NK-92 (cell line): ENCODE measurements around the gene SHD.
A peak's percentile ranks its signal among the peaks of the same experiment; 100 is the strongest.
"Not testable (repeated sequence)": the region's sequence is repeated elsewhere in the genome, so short reads cannot be mapped to it uniquely, and the experiment has no call there.

ENCODE experiments used
- DNase-seq: peaks from one replicate; lab custom pipeline; 2025; ENCODE audit not compliant: unreplicated experiment; lab: John Stamatoyannopoulos, UW

SHD gene

GRCh38 chr19:4278419-4279266, at the start of gene SHD:
Gene SHD, plus strand, starts transcription at chr19:4279266. Its CDS starts 798 bp downstream, at chr19:4280064.
- no peak for DNase-seq

DNA sequence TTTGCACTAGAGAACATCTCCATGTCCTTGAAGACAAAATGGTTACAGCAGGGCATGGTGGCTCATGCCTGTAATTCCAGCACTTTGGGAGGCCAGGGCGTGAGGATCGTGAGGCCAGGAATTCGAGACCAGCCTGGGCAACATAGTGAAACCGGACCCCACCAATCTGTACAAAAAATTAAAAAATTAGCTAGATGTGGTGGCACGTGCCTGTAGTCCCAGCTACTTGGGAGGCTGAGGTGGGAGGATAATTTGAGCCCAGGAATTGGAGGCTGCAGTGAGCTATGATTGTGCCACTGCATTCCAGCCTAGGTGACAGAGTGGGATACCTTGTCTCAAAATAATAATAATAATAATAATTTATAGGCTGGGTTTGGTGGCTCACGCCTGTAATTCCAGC, 48.8 kb upstream of the SHD start:
- not testable (repeated sequence) for DNase-seq

GRCh38 chr19:4231521-4231920, 47.5 kb upstream of the SHD start:
- not testable (repeated sequence) for DNase-seq

- DNase-seq: not testable (repeated sequence)
These were observed 46.9 kb upstream of the SHD start for GRCh38 chr19:4232139-4232538.

GRCh38 chr19:4232614-4233281, 46.3 kb upstream of the SHD start:
- DNase-seq: no peak

DNA sequence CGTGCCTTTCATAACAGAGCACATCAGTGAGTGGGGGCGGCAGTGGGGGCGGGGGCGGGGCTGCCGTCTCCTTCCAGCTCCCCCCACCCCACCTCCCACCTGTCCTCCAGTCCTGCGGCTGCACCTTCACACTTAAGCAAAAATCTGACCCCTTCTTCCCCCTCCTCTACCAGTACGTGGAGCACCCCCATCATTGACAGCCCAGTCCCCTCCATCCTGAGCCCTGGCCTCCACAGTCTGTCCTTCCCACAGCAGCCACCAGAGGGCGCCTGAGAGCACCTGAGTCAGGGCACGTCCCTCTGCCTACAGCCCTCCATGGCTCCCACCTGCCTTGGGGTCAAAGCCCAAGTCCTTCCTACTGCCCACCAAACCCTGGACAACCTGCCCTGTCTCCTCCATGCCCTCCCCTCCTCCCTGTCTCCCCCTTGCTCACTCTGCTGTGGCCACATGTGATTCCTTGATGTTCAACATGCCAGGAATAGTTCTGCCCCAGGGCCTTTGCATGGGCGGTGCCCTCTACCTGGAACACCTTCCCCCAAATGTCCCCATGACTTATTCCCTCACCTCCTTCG, 45.7 kb upstream of the SHD start:
- DNase-seq: no peak

DNA sequence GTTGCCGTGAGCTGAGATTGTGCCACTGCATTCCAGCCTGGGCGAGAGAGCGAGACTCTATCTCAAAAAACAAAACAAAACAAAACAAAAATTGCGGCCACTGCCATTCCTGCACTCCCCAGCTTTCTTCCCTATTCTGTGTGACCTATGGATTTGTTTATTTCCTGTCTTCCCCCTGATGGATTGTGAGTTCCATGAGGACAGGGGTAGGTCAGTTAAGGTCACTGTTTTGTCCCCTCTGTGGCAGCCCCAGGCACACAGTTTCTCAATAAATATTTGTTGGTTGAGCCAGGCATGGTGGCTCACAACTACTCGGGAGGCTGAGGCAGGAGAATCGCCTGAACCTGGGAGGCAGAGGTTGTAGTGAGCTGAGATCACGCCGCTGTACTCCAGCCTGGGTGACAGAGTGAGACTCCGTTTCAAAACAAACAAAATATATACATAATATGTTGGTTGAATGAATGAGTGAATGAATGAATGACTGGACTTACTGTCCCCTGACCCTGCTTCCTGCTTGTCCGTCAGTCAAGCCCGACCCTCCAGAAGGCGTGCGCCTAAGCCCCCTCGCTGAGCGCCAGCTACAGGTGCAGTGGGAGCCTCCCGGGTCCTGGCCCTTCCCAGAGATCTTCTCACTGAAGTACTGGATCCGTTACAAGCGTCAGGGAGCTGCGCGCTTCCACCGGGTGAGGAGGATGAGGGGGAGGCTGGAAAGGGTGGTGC, 44.8 kb upstream of the SHD start:
- DNase-seq: no peak

DNA sequence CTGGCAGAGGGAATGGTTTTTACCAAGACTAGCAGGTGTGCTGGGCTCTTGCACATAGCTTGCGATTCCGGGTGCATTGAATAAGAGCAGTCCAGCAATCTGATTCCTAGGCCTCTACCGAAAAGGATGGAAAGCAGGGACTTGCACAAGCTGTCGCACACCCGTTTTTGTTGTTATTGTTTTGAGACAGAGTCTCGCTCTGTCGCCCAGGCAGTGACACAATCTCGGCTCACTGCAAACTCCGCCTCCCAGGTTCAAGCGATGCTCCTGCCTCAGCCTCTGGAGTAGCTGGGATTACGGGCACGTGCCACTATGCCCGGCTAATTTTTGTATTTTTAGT, 44.2 kb upstream of the SHD start:
- DNase-seq: no peak

DNA sequence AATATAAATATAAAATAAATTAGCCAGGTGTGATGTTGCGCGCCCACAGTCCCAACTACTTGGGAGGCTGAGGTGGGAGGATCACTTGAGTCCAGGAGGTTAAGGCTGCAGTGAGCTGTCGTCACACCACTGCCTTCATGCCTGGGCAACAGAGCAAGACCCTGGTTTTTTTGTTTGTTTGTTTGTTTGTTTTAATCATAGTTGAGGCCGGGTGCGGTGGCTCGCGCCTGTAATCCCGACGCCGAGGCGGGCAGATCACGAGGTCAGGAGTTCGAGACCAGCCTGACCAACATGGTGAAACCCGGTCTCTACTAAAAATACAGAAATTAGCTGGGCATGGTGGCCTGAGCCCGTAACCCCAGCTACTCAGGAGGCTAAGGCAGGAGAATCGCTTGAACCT, 41.6 kb upstream of the SHD start:
- not testable (repeated sequence) for DNase-seq

DNA sequence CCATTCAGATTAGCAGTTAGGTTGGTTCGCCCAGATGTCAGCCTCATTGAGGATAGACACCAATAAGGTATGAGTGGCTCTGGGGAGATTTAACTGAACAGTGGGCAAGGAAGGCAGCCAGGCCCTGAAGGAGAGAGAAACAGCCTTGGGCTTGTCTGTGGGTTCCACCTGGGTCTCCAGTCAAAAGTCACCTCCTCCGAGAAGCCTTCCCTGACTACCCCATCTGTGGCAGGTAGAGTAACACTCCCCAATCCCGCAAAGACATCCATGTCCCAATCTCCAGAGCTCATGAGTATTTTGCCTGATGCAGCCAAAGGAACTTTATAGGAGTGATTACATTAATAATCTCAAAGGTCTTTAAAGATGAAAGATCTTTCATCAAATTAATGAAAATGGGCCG, 40.2 kb upstream of the SHD start:
- no peak for DNase-seq

GRCh38 chr19:4241824-4242430, 37.1 kb upstream of the SHD start:
- no peak for DNase-seq

DNA sequence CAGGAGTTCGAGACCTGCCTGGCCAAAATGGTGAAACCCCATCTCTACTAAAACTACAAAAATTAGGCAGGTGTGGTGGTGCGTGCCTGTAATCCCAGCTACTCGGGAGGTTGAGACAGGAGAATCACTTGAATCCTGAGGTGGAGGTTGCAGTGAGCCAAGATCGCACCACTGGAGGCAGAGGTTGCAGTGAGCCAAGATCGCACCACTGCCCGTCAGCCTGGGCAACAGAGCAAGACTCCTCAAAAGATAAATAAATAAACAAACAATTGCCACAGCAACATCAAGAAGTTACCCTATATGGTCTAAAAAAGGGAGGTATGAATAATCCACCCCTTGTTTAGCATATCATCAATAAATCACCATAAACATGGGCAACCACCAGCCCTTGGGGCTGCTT, 33.1 kb upstream of the SHD start:
- DNase-seq: not testable (repeated sequence)

DNA sequence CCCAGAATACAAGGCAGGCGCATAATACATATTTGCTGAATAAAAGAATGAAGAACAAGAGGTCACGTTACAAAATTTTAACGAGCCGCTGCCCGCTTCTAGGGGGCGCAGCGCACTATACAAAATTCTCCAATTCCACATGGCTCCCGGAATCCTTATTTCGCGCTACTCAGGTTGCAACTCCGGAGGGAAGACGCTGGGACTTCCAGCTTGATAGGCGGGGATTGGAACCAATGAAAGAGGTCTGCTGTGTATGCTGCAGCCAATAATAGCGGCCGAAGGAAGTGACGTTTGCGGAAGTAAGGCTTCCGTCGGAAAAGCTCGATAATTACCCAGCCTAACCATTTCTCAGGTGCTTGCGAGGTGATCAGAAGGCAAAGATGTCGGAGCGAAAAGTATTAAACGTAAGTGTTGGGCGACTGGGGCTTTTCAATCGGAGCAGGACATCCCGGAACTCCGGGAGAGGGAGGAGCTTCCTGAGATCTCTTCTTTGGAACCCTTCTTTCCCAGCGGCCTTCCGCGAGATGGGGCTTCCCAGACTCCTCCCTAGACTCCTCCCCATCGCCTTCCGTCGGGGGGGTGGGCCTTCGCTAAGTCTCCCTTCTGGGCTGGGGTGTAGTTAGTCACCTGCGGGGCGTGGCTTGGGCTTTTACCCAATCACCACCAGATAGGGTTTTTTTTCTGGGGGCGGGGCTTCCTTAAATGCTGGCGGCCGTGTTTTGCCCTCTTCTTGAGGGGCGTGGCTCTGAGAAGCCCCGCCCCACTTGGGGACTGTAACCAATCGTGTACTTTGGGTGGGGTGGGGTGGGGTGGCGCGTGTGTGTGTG, 32.1 kb upstream of the SHD start, which contains the start of gene YJU2:
Gene YJU2 (plus strand): TSS at position 314 of the 827 bp plus-strand sequence. CDS start 67 bp downstream, at position 381.
- peak; percentile 94 for DNase-seq

- no peak for DNase-seq
These were observed 22.5 kb upstream of the SHD start for GRCh38 chr19:4256563-4256962.

DNA sequence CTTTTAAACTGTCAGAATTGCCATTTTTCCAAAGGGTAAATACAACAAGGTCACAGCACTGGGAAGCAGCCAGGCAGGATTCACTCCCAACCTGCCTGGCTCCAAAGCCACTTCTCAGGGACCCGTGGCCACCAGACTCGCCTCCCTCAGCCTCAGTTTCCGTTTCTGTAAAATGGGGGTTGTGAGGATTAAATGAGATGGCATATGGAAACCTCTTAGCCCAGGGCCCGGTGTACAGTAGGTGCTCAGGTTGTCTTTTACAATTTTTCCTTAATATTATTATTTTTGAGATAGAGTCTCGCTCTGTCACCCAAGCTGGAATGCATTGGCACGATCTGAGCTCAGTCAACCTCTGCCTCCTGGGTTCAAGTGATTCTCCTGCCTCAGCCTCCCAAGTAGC, 22.0 kb upstream of the SHD start:
- DNase-seq: no peak

DNA sequence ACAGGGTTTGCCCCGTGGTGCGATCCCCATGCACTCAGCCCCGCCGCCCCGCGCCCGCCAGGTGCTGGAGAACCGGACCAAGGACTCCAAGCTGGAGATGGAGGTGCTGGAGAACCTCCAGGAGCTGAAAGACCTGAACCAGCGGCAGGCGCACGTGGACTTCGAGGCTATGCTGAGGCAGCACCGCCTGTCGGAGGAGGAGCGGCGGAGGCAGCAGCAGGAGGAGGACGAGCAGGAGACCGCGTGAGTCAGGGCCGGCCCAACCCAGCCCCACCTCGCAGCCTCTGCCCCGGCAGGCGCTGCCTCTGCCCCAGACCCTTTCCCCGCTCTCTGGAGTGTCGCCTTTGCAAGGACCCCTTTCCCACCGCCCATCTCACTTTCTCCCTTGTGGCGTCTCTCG, 20.9 kb upstream of the SHD start:
- DNase-seq: no peak

DNA sequence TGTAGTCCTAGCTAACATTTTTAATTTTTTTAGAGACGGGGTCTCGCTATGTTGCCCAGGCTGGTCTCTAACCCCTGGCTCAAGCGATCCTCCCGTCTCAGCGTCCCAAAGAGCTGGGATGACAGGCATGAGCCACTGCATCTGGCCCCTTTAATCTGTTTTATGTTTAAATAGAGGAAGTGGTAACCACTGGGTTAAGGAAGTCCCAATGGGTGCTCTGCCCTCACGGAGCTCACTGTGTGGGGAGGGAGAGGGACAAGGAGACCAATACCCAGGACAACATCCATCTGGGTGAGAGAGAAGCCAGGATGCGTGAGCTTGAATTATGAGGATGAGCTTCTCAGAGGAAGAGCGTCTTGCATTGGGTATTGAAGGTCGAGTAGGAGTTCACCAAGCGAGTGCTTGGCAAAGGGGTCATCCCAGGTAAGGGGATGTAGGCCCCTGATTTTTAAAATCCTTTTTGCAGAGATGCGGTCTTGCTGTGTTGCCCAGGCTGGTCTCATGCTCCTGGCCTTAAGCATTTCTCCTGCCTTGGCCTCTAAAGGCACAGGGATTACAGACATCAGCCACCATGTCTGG, 18.4 kb upstream of the SHD start:
- DNase-seq: no peak

- no peak for DNase-seq
These were observed 14.3 kb upstream of the SHD start for GRCh38 chr19:4264812-4265211.

- no peak for DNase-seq
These were observed 12.6 kb upstream of the SHD start for GRCh38 chr19:4266253-4267000.
